GM23338 (cell line): Measurements from ENCODE around the gene NRG3.

ENCODE experiments used
- CTCF ChIP-seq, 2 experiments: fragments of 200-600 bp in 1 of 2; sonication (generic) in 1 of 2; conservative IDR thresholded peaks; 2 replicates each; pipeline versions ENCODE4 v1.5.1 to v1.6.1; 2016 to 2017; ENCODE audit warnings: antibody characterized with exemption in 2 of 2, low read depth in 2 of 2, mild to moderate bottlenecking in 2 of 2, moderate library complexity in 1 of 2
- EZH2 ChIP-seq: fragments of 200-600 bp; sonication (generic); IDR thresholded peaks from one replicate; pipeline ENCODE4 v1.8.0; 2017; ENCODE audit warnings: antibody characterized with exemption, mild to moderate bottlenecking, low read depth; ENCODE audit not compliant: unreplicated experiment
- POLR2AphosphoS5 ChIP-seq: IDR thresholded peaks from 2 replicates; pipeline ENCODE4 v1.6.1; 2016; ENCODE audit warnings: antibody characterized with exemption, low read depth

DNA sequence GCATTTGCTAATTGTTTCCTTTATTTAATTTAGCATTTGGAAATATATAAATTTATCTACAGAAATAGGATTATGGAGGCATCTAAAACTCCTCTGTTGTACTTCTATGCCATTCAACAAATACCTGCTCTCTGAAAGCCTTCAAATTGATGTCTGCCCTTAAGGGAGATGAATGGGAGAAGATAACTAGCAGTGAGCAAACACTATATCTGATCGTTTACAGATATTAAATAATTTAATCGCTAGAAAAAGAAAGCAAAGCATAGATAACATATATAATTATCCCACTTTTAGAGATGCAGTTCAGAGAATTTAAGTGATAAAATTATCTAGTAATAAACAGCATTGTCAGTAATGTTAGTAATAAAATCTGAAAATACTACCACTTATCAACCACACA is 524.9 kb downstream of the NRG3 start:
- TF ChIP-seq CTCF (conservative IDR thresholded peaks at IDR 0.05; ENCODE audit: low read depth in 2 of 2) (no peak), POLR2AphosphoS5 (no peak), EZH2 (no peak)
